GM10248 (cell line): Measurements from ENCODE around the gene CACNA1H.

Experiments used
- CTCF ChIA-PET: fragments of 300-600 bp; sonication (Branson Sonifier 250); formaldehyde crosslinking; extraction: SDS; loops from one replicate; lab custom pipeline; 2021; ENCODE audit warnings: antibody characterized with exemption; lab: Yijun Ruan, JAX
- POLR2A ChIA-PET: fragments of 350-650 bp; sonication (Branson Sonifier 250); formaldehyde crosslinking; extraction: SDS; loops from one replicate; lab custom pipeline; 2020; ENCODE audit warnings: antibody characterized with exemption; lab: Yijun Ruan, JAX
- DNase-seq: peaks from one replicate; pipeline ENCODE4 v3.0.0; 2012; ENCODE audit errors: extremely low spot score
- CTCF ChIP-seq: IDR thresholded peaks from 2 replicates; pipeline ENCODE4 v1.5.1; 2012; ENCODE audit warnings: mild to moderate bottlenecking, low read depth; ENCODE audit errors: extremely low read depth, missing control alignments, control extremely low read depth

The CACNA1H gene

GRCh38 chr16:1171854-1172428 lies 19.0 kb downstream of the CACNA1H start:
- ChIA-PET CTCF (no interaction called here), POLR2A (no interaction called here)
- TF ChIP-seq CTCF = no peak
- DNase-seq = no peak

GRCh38 chr16:1172651-1173050 lies 19.7 kb downstream of the CACNA1H start:
- no peak for DNase-seq
- ChIA-PET CTCF (no interaction called here), POLR2A (no interaction called here)
- no peak for TF ChIP-seq CTCF

- TF ChIP-seq CTCF = no peak
- ChIA-PET POLR2A (no interaction called here), CTCF (no interaction called here)
- DNase-seq = no peak
Observed at GRCh38 chr16:1173788-1174451, 21.0 kb downstream of the CACNA1H start.

GRCh38 chr16:1174477-1175357 lies 21.8 kb downstream of the CACNA1H start:
- ChIA-PET CTCF (no interaction called here), POLR2A (no interaction called here)
- no peak for DNase-seq
- TF ChIP-seq CTCF = no peak

- ChIA-PET CTCF (no interaction called here), POLR2A (no interaction called here)
- no peak for TF ChIP-seq CTCF
- no peak for DNase-seq
Observed at GRCh38 chr16:1175566-1176279, 22.8 kb downstream of the CACNA1H start.

GRCh38 chr16:1176280-1176897 lies 23.5 kb downstream of the CACNA1H start:
- CTCF ChIA-PET = no interaction called here
- no peak for DNase-seq
- TF ChIP-seq CTCF = no peak
- POLR2A ChIA-PET = no interaction called here
